ENCODE results near the gene ZNG1F.
"Not testable (repeated sequence)": the region's sequence is repeated elsewhere in the genome, so short reads cannot be mapped to it uniquely, and the experiment has no call there.

- TF ChIP-seq CTCF (IDR thresholded peaks at IDR 0.05; ENCODE audit: low read depth, low read length); EZH2phosphoT487 (IDR thresholded peaks at IDR 0.05; ENCODE audit: low read depth): not testable (repeated sequence)
Observed at GRCh38 chr9:41123396-41123795, 65.7 kb downstream of the ZNG1F start.
